Activated naive CD4-positive, alpha-beta T cell treated with anti-CD3 and anti-CD28 coated beads for 36 hours (primary cell): ENCODE data around the gene TUBB2B. TPM values are rescaled to one million over a fixed set of nuclear protein-coding genes. Genes with fewer than 3 reads are reported as not detected.

Source experiments
- CTCF ChIA-PET: fragments of 350-600 bp; sonication (Branson Sonifier 250); formaldehyde crosslinking; loops from one replicate; lab custom pipeline; 2021; ENCODE audit warnings: antibody characterized with exemption; lab: Charles Lee
- DNase-seq: peaks from one replicate; pipeline ENCODE4 v3.0.0-alpha.2; 2020
- H3K27ac Mint-ChIP-seq: one replicate; pipeline ENCODE4 v1.8.0; 2021; ENCODE audit warnings: mild to moderate bottlenecking, mixed read lengths
- H3K27me3 Mint-ChIP-seq: one replicate; pipeline ENCODE4 v1.8.0; 2021; ENCODE audit warnings: low read depth, mixed read lengths
- H3K36me3 Mint-ChIP-seq: one replicate; pipeline ENCODE4 v1.8.0; 2021; ENCODE audit warnings: low read depth, mixed read lengths
- H3K4me1 Mint-ChIP-seq: one replicate; pipeline ENCODE4 v1.8.0; 2021; ENCODE audit warnings: low read depth, mixed read lengths
- H3K4me3 Mint-ChIP-seq: one replicate; pipeline ENCODE4 v1.8.0; 2021; ENCODE audit warnings: mild to moderate bottlenecking, moderate library complexity, mixed read lengths
- H3K9me3 Mint-ChIP-seq: one replicate; pipeline ENCODE4 v1.8.0; 2021; ENCODE audit warnings: mixed read lengths
- intact Hi-C: fragments of 100-400 bp; cut with micrococcal nuclease; formaldehyde crosslinking; loops from one replicate; pipeline ENCODE4 v1.15.1; 2023
- total RNA-seq, 2 experiments: library from RNA; stranded (reverse); gene quantifications; one replicate each; pipeline ENCODE4 v1.2.3, GENCODE V29; 2021

Gene TUBB2B
- total RNA-seq, 2 experiments from 2014 or later, result 0.12 TPM; not detected in 1

- no peak for DNase-seq
- intact Hi-C loops, result no loop called here
- peaks cover 1% of the 10 kb centered on the region for H3K36me3 Mint-ChIP-seq
- no peak overlapping the region for H3K4me3 Mint-ChIP-seq
- CTCF ChIA-PET, result interaction anchor here (0.6 to 3.3 kb wide), 5 partner anchors 8 to 480 kb away, joined by 3 to 20 read pairs (median 3); no protein-coding TSS in a partner anchor
- peaks cover 43% of the 10 kb centered on the region for H3K4me1 Mint-ChIP-seq
- H3K27me3 Mint-ChIP-seq, result peaks cover 72% of the 10 kb centered on the region
- H3K9me3 Mint-ChIP-seq, result no peaks in the 10 kb centered on the region
- H3K27ac Mint-ChIP-seq, result no peak overlapping the region
Observed at GRCh38 chr6:3230256-3230882, 2.9 kb upstream of the TUBB2B start.

GRCh38 chr6:3229566-3230178 lies 2.2 kb upstream of the TUBB2B start:
- DNase-seq, result peak; percentile 54
- intact Hi-C loops, result loop anchor here (1.0 to 2.0 kb wide), 2 partner anchors 20 to 67 kb away; no protein-coding TSS in a partner anchor
- no peaks in the 10 kb centered on the region for H3K9me3 Mint-ChIP-seq
- H3K4me3 Mint-ChIP-seq, result peak overlapping the region; percentile 42
- peaks cover 43% of the 10 kb centered on the region for H3K4me1 Mint-ChIP-seq
- H3K27me3 Mint-ChIP-seq, result peaks cover 71% of the 10 kb centered on the region
- H3K36me3 Mint-ChIP-seq, result peaks cover 1% of the 10 kb centered on the region
- no peak overlapping the region for H3K27ac Mint-ChIP-seq
- CTCF ChIA-PET, result interaction anchor here (0.6 to 3.3 kb wide), 5 partner anchors 14 to 104 kb away, joined by 3 to 20 read pairs (median 3); no protein-coding TSS in a partner anchor

GRCh38 chr6:3228771-3229565 lies 1.5 kb upstream of the TUBB2B start:
- Mint-ChIP-seq H3K4me3 (peak overlapping the region; percentile 62), H3K4me1 (peaks cover 43% of the 10 kb centered on the region), H3K36me3 (peaks cover 1% of the 10 kb centered on the region), H3K27me3 (peaks cover 76% of the 10 kb centered on the region), H3K9me3 (no peaks in the 10 kb centered on the region), H3K27ac (no peak overlapping the region)
- peak; percentile 66 for DNase-seq
- intact Hi-C loops, result loop anchor here (1.0 to 2.0 kb wide), 2 partner anchors 20 to 66 kb away; no protein-coding TSS in a partner anchor
- CTCF ChIA-PET, result interaction anchor here (0.6 to 3.3 kb wide), 6 partner anchors 15 to 103 kb away, joined by 3 to 20 read pairs (median 3); no protein-coding TSS in a partner anchor

GRCh38 chr6:3228046-3228671 lies 706 bp upstream of the TUBB2B start:
- CTCF ChIA-PET, result no interaction called here
- H3K9me3 Mint-ChIP-seq, result no peaks in the 10 kb centered on the region
- no peak for DNase-seq
- peaks cover 74% of the 10 kb centered on the region for H3K27me3 Mint-ChIP-seq
- peak overlapping the region; percentile 66 for H3K4me3 Mint-ChIP-seq
- H3K27ac Mint-ChIP-seq, result no peak overlapping the region
- intact Hi-C loops, result loop anchor here (2.0 kb wide), 1 partner anchor 65 kb away; no protein-coding TSS in a partner anchor
- peaks cover 43% of the 10 kb centered on the region for H3K4me1 Mint-ChIP-seq
- peaks cover 1% of the 10 kb centered on the region for H3K36me3 Mint-ChIP-seq

GRCh38 chr6:3226481-3227362 lies 731 bp downstream of the TUBB2B start:
- H3K4me1 Mint-ChIP-seq, result peaks cover 37% of the 10 kb centered on the region
- H3K27ac Mint-ChIP-seq, result no peak overlapping the region
- peaks cover 61% of the 10 kb centered on the region for H3K27me3 Mint-ChIP-seq
- H3K36me3 Mint-ChIP-seq, result peaks cover 1% of the 10 kb centered on the region
- peaks cover 5% of the 10 kb centered on the region for H3K9me3 Mint-ChIP-seq
- peak overlapping the region; percentile 60 for H3K4me3 Mint-ChIP-seq
- CTCF ChIA-PET, result interaction anchor here (0.6 to 1.1 kb wide), 2 partner anchors 25 to 198 kb away, joined by 4 read pairs; no protein-coding TSS in a partner anchor
- no peak for DNase-seq
- intact Hi-C loops, result no loop called here

GRCh38 chr6:3226042-3226441 lies 1.4 kb downstream of the TUBB2B start:
- H3K27ac Mint-ChIP-seq, result no peak overlapping the region
- no peak overlapping the region for H3K4me3 Mint-ChIP-seq
- H3K27me3 Mint-ChIP-seq, result peaks cover 56% of the 10 kb centered on the region
- peaks cover 6% of the 10 kb centered on the region for H3K9me3 Mint-ChIP-seq
- H3K36me3 Mint-ChIP-seq, result peaks cover 1% of the 10 kb centered on the region
- DNase-seq, result no peak
- intact Hi-C loops, result no loop called here
- peaks cover 34% of the 10 kb centered on the region for H3K4me1 Mint-ChIP-seq
- CTCF ChIA-PET, result interaction anchor here (0.6 to 1.1 kb wide), 2 partner anchors 26 to 197 kb away, joined by 4 read pairs; no protein-coding TSS in a partner anchor

GRCh38 chr6:3222506-3223038 lies 4.9 kb downstream of the TUBB2B start:
- no peak overlapping the region for H3K27ac Mint-ChIP-seq
- H3K27me3 Mint-ChIP-seq, result peaks cover 38% of the 10 kb centered on the region
- DNase-seq, result no peak
- peaks cover 1% of the 10 kb centered on the region for H3K36me3 Mint-ChIP-seq
- H3K9me3 Mint-ChIP-seq, result peaks cover 6% of the 10 kb centered on the region
- CTCF ChIA-PET, result interaction anchor here (1.2 to 1.4 kb wide), 3 partner anchors 8 to 472 kb away, joined by 3 to 4 read pairs (median 3); partner anchors contain the start of gene MYLK4
- intact Hi-C loops, result no loop called here
- no peak overlapping the region for H3K4me3 Mint-ChIP-seq
- H3K4me1 Mint-ChIP-seq, result peaks cover 5% of the 10 kb centered on the region

GRCh38 chr6:3221578-3221977 lies 5.9 kb downstream of the TUBB2B start:
- peaks cover 1% of the 10 kb centered on the region for H3K4me1 Mint-ChIP-seq
- no peaks in the 10 kb centered on the region for H3K36me3 Mint-ChIP-seq
- CTCF ChIA-PET, result no interaction called here
- intact Hi-C loops, result no loop called here
- DNase-seq, result no peak
- peaks cover 6% of the 10 kb centered on the region for H3K9me3 Mint-ChIP-seq
- no peak overlapping the region for H3K4me3 Mint-ChIP-seq
- H3K27me3 Mint-ChIP-seq, result peaks cover 41% of the 10 kb centered on the region
- H3K27ac Mint-ChIP-seq, result no peak overlapping the region

GRCh38 chr6:3220366-3220765 lies 7.1 kb downstream of the TUBB2B start:
- intact Hi-C loops, result no loop called here
- Mint-ChIP-seq H3K9me3 (peaks cover 6% of the 10 kb centered on the region), H3K4me1 (no peaks in the 10 kb centered on the region), H3K27ac (no peak overlapping the region), H3K36me3 (no peaks in the 10 kb centered on the region), H3K4me3 (no peak overlapping the region), H3K27me3 (peaks cover 38% of the 10 kb centered on the region)
- CTCF ChIA-PET, result no interaction called here
- DNase-seq, result no peak

GRCh38 chr6:3218266-3218665 lies 9.2 kb downstream of the TUBB2B start:
- Mint-ChIP-seq H3K27me3 (peaks cover 38% of the 10 kb centered on the region), H3K4me1 (no peaks in the 10 kb centered on the region), H3K27ac (no peak overlapping the region), H3K4me3 (no peak overlapping the region), H3K9me3 (peaks cover 6% of the 10 kb centered on the region), H3K36me3 (no peaks in the 10 kb centered on the region)
- CTCF ChIA-PET, result no interaction called here
- DNase-seq, result no peak
- intact Hi-C loops, result no loop called here

- H3K4me3 Mint-ChIP-seq, result no peak overlapping the region
Observed at GRCh38 chr6:3217286-3217685, 10.2 kb downstream of the TUBB2B start.

More at GRCh38 chr6:3217286-3217685, 10.2 kb downstream of the TUBB2B start:
- H3K27ac Mint-ChIP-seq, result no peak overlapping the region
- no peaks in the 10 kb centered on the region for H3K36me3 Mint-ChIP-seq
- CTCF ChIA-PET, result interaction anchor here (0.5 kb wide), 1 partner anchor 188 kb away, joined by 9 read pairs; no protein-coding TSS in a partner anchor
- peaks cover 43% of the 10 kb centered on the region for H3K27me3 Mint-ChIP-seq
- H3K9me3 Mint-ChIP-seq, result peaks cover 6% of the 10 kb centered on the region
- DNase-seq, result no peak
- H3K4me1 Mint-ChIP-seq, result no peaks in the 10 kb centered on the region
- intact Hi-C loops, result no loop called here
